Activated effector memory CD4-positive, alpha-beta T cell treated with anti-CD3 and anti-CD28 coated beads, Interleukin-2, amount 50 U/mL, for 16 hours (primary cell): Measurements from ENCODE around the gene KRT78.

Experiments used
- DNase-seq: peaks from one replicate; pipeline ENCODE4 v3.0.0-alpha.2; 2020

KRT78 gene

DNA sequence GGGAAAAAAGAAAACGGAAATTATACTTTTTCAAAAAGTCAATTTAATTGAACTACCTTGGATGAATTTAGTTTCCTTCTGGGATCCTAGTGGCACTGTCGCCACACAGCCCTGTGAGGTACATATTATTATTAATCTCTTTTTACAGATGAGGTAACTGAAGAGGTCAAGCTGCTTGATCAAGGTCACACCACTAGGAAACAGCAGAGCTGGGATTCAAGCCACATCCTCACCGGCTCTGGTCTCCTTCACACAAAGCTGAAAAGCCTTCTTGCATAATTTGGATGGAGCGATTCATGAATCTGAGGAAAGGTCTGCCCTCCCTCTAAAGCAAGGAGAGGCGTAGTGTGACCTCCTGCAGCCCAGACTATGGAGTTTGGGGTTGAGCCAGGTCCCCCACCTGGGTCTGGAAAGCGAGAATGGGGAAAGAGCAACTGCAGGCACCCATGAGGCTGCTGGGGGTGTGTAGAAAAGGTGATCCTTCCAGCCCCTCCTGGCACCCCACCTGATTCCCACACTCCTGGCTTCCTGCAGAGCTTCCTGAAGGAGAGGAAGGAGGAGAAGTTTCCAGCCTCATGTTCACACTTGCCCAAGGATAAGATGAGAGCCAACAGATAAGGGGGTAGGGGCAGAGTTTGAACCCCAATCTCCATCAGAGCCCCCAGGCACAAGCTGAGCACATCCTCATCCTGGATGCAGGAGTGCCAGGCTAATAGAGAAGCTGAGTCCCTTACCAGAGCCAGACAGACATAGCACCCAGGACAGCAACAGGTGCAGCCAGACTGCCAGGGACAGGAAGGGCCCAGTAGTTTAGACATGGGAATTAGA lies 10.8 kb downstream of the KRT78 start:
- no peak for DNase-seq

GRCh38 chr12:52837413-52837741 lies 11.4 kb downstream of the KRT78 start:
- no peak for DNase-seq

DNA sequence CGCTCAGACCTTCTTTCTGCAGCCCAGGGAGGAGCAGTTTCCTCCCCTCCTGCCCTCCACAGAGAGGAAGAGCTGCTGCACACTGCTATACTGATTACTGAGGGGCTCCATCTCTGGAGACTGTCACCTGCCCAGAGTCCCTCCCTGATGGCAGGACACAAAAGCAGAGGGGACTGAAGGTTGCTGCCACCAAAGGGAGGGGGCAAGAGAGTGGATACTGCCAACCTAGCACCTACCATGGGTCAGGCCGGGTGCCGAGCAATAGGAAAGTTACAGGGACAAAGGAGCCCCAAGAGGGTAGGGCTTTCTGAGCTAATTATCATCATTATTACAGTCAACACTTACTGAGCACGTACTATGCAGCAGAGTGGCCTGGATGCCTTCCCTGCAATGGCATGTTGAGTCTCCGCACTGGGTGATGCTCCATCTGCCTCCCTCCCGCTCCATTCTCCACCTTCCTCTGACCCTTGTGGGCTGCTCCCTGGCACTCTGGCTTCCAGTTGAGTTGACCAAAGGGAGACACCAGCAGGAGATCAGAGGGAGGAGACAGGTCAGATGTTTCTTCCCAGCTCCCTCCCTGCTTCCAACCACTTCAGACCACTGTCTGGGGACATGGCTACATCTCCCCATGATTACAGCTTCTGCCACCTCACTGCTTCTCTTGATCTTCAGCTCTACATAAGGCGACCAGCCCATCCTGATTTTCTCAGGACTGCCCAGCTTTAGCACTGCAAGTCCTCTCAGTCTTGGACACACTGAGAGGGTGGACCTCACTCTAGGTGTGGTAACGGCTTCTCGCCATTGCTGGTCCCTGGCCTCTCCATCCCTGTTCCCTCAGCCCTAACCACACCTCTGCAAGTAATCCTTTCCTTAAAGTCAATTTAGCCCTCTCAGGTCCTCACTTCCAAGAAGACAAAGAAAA lies 12.0 kb downstream of the KRT78 start:
- no peak for DNase-seq

GRCh38 chr12:52836042-52836466 lies 12.7 kb downstream of the KRT78 start:
- DNase-seq = peak; percentile 78

GRCh38 chr12:52835271-52836041 lies 13.3 kb downstream of the KRT78 start:
- DNase-seq = peak; percentile 51

GRCh38 chr12:52834727-52835001 lies 14.1 kb downstream of the KRT78 start:
- peak; percentile 38 for DNase-seq

DNA sequence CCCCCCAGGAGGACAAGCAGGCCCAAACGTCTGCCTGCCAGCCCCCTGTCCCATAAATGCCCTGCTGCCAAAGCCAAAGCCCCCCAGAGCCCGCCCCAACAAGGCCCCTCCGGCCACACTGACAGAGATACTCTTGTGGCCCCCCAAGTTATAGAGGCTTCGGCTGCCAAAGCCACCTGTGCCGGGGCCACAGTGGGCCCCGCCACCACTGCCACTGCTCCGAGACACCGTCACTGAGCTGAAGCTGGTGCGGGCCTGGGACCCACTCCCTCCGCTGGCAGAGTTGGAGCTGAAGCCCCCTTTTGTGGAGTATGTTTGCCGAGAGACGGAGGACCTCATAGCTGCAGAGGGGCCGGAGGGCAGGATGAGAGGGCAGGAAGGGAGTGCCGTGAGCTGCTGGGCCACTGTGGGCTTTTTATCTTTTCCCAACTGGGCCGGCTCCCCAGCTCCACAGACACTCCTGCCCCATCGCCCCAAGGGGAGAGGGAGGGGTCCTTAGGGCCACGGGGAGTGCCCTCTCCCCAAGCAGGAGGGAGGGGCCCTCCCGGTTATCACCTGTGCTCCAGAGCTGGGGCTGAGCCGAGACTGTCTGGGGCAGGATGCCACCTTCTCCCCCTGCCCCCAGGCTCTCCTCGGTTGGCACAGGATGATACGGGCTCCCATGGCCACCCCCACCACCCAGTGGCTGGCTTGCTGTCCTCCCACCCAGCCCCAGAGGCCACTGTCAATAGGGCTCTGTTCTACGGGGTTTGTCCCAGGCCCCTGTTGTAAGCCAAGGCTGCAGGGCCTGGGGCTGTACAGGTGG lies 14.7 kb downstream of the KRT78 start, which contains the start of gene KRT79:
Gene KRT79 (minus strand): TSS at position 390 of the 805 bp plus-strand sequence. CDS start 51 bp downstream, at position 339.
- DNase-seq = peak; percentile 55

- peak; percentile 47 for DNase-seq
These were observed 15.5 kb downstream of the KRT78 start for GRCh38 chr12:52832985-52833905.

DNA sequence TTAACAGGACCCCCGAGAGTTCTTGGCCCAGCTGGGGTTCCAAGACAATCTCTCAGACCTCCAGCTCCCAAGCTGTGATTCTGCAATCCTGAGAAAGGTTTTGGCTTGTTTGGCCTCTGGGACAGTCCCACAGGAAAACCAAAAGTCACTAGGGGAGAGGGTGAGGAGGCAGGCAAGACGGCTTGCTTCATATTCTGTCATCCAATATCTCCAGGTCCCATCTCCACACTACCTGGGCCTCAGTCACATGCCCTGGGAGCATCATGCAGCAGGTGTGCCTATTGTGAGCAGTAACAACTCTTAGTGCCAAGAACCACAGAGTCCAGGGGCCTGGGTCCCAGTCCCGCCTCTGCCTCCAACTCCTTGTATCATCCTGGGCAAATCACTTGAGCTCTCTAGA lies 16.3 kb downstream of the KRT78 start:
- DNase-seq = peak; percentile 30

- peak; percentile 34 for DNase-seq
These were observed 17.5 kb downstream of the KRT78 start for GRCh38 chr12:52831251-52831650.

DNA sequence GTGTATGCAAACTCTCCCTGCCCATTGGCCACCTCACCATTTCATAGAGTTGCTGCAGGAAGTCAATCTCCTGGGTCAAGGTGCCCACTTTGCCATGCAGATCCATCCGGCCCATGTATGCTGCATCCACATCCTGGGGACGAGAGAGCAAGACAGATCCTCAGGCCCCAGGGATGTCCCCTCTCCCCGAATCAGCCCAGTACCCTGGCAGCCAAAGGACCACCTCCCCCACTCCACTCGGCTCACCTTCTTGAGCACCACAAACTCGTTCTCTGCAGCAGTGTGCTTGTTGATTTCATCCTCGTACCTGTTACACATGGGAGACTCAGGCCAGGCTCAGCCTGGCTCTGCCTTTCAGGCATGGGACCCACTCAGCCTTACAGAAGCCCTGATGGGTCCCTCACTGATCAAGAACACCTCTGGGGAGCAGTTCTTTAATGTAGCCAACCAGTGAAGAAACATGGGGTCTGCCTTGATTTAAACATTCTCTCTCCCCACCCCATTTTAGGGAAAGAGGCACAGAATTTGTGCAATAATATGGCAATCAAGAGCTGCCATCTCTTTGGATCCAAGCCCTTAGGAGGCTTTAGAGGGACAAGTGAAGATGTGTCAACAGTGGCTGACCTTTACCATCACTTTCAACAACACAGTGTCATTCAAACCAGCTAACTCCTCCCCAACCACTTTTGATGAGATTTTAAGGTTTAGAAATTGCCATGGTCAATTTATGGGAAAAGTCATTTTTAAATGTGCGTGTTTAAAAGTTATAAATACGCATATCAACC lies 18.6 kb downstream of the KRT78 start:
- no peak for DNase-seq

DNA sequence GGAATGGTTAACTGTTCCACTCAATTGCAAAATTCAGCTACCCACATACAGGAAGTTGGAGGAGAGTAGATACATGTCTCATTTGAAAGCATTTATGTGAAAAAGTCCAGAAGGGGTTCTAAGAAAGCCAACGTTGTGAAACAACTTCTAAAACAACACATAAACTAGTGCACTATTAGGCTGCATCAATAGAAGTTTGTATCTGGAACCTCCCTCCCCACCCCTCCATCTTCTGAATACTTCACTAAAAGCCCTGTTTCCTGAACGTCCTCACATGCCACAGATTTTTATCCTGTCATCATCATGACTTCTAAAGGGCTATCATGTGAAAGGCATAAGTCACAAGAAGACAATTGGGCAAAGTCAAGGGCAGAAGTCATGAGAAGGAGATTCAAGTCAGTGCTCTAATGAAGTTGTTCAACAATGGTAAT lies 20.2 kb downstream of the KRT78 start:
- no peak for DNase-seq

- no peak for DNase-seq
These were observed 20.6 kb downstream of the KRT78 start for GRCh38 chr12:52828156-52828555.

GRCh38 chr12:52827499-52828090 lies 21.2 kb downstream of the KRT78 start:
- no peak for DNase-seq

DNA sequence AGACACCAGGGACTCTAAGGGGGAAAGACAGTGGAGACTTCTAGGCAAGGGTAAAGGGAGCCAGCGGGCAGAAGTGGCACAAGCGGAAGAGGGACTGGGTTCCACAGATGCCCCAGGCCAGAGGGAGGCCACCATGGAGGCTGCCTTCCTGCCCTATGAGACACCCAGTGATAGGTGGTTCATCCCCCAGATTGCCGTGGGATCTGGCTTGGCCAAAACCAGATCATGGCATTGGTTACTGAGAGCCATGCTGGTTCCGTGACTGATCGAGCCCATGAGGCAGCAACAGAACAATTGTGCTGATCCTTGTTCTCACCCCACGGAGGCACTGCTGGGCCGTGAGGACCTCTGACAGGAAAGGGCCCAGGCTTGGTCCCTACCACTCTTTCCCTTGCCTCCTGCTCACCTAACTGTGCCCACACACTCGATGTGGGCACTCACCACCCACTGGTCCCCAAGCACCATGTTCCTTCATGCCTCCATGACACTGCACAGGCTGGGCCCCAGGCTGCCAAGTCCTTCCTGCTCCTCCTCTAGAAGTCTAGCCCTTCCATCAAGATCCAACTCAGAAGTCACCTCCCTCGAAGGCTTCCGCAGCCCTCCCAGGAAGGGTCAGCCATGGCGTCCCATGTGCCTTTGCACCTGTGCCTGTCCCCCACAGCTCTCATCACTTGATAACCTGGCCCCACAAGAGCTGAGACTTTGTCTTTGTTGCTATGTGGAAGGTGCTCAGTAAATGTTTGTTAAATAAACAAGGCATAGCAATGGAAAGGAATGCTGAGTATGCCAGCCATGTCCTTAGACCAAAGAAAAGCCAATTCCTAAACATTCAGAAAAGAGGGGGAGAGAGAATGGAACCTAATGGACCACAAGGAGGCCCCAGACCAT lies 21.9 kb downstream of the KRT78 start:
- DNase-seq = no peak

DNA sequence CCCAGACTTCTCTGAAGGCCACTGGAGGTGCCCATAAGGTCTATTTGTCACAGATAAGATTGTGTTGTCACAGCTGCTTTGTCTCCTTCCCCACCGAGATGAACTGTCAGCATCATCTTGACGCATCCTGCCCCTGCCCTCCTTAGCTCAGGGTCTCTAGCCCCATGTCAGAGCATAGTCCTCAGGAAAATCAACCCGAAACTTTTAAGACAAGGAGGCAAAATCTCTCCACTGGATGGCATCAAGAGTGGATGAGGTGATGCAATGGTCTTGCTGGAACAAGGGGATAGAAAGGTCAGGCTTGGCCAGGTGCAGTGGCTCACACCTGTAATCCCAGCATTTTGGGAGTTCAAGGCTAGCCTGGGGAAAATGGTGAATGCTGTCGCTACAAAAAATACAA lies 22.8 kb downstream of the KRT78 start:
- DNase-seq = no peak

- DNase-seq = no peak
These were observed 23.9 kb downstream of the KRT78 start for GRCh38 chr12:52824741-52825410.

DNA sequence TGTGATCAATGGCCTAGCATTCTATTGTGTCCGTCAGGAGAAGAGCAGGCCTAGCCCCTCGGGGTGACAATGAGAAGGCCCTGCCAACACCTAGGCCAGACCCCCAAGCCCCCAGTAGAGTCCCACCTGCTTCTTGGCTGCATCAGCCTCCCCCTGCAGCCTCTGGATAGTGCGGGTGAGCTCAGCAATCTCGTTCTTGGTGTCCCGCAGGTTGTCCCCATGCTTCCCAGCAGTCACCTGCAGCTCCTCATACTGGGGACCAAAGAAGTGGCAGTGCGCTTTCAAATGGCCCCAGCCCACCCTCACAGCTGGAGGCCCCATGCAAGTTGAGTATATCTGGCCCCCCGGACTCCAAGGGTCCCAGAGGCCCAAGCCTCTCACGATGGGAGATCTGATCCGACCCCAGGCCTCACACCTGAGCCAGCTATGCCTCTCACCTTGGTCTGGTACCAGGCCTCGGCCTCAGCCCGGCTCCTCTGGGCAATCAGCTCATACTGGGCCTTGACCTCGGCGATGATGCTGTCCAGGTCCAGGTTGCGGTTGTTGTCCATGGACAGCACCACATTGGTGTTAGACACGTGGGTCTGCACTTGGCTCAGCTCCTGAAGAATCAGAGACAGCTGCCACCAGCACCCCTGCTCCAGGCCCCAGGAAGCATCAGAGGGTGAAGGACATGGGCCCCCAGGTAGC lies 24.9 kb downstream of the KRT78 start:
- no peak for DNase-seq
